SU-DHL-6 (cell line): ENCODE data around the gene PHOSPHO2.
A peak's percentile ranks its signal among the peaks of the same experiment; 100 is the strongest.

ENCODE experiments used
- H2AFZ ChIP-seq: fragments of 200-600 bp; sonication (generic); 2 replicates; pipeline ENCODE4 v1.6.1; 2014; ENCODE audit warnings: low read depth, mild to moderate bottlenecking, moderate library complexity, mixed read lengths, antibody characterized with exemption, low read length; ENCODE audit not compliant: severe bottlenecking
- H3F3A ChIP-seq: fragments of 200-600 bp; shearing (Covaris generic); 2 replicates; pipeline ENCODE4 v1.6.0; 2016; ENCODE audit warnings: antibody characterized with exemption, mild to moderate bottlenecking; ENCODE audit not compliant: insufficient read depth
- H3K27ac ChIP-seq: fragments of 200-600 bp; sonication (generic); 2 replicates; pipeline ENCODE4 v1.5.1; 2016; ENCODE audit warnings: low read depth, mild to moderate bottlenecking, low read length, moderate library complexity, mixed read lengths
- H3K27me3 ChIP-seq: fragments of 200-600 bp; sonication (generic), shearing (Covaris generic); 2 replicates; pipeline ENCODE4 v1.6.0; 2014; ENCODE audit warnings: mild to moderate bottlenecking, low read length
- H3K36me3 ChIP-seq: fragments of 200-600 bp; sonication (generic); 2 replicates; pipeline ENCODE4 v1.6.1; 2014; ENCODE audit warnings: mild to moderate bottlenecking, low read length, mixed read lengths
- H3K4me2 ChIP-seq: fragments of 300-600, 200-600 bp; shearing (Covaris generic), sonication (generic); 2 replicates; pipeline ENCODE4 v1.6.0; 2014; ENCODE audit warnings: low read length, low read depth, mild to moderate bottlenecking; ENCODE audit not compliant: poor library complexity, severe bottlenecking
- H3K4me3 ChIP-seq: fragments of 200-600 bp; sonication (generic); 2 replicates; pipeline ENCODE4 v1.5.1; 2014; ENCODE audit warnings: antibody characterized with exemption, low read length, mild to moderate bottlenecking, mixed read lengths; ENCODE audit not compliant: insufficient read depth, poor library complexity, severe bottlenecking
- H3K79me2 ChIP-seq: fragments of 200-600 bp; sonication (generic); 2 replicates; pipeline ENCODE4 v1.6.1; 2014; ENCODE audit warnings: mild to moderate bottlenecking, low read length, moderate library complexity; ENCODE audit not compliant: insufficient read depth
- H3K9ac ChIP-seq: fragments of 200-600 bp; sonication (generic); 2 replicates; pipeline ENCODE4 v1.7.0; 2014; ENCODE audit warnings: mild to moderate bottlenecking, low read length
- H3K9me2 ChIP-seq: fragments of 200-600 bp; sonication (generic); replicated peaks from 2 replicates; pipeline ENCODE4 v1.6.1; 2014; ENCODE audit warnings: low read length; ENCODE audit not compliant: insufficient read depth
- H3K9me3 ChIP-seq: fragments of 200-600 bp; sonication (generic); 2 replicates; pipeline ENCODE4 v1.6.1; 2014; ENCODE audit warnings: low read length, mixed read lengths; ENCODE audit not compliant: insufficient read depth
- H4K20me1 ChIP-seq: fragments of 200-600 bp; sonication (generic); 2 replicates; pipeline ENCODE4 v1.6.1; 2014; ENCODE audit warnings: low read depth, mild to moderate bottlenecking, antibody characterized with exemption, low read length, moderate library complexity, mixed read lengths
- EZH2phosphoT487 ChIP-seq: fragments of 200-600 bp; sonication (generic), shearing (Covaris generic); conservative IDR thresholded peaks from 2 replicates; pipeline ENCODE4 v1.6.1; 2018; ENCODE audit warnings: mild to moderate bottlenecking, antibody characterized with exemption, low read length, moderate library complexity, mixed read lengths
- TF ChIP-seq, protein P1 (sequence below): fragments of 200-600 bp; sonication (generic); IDR thresholded peaks from one replicate; pipeline ENCODE4 v1.5.1; 2017; ENCODE audit warnings: antibody characterized with exemption, mild to moderate bottlenecking, low read length, moderate library complexity; ENCODE audit not compliant: insufficient read depth, poor library complexity, severe bottlenecking

The PHOSPHO2 gene

DNA sequence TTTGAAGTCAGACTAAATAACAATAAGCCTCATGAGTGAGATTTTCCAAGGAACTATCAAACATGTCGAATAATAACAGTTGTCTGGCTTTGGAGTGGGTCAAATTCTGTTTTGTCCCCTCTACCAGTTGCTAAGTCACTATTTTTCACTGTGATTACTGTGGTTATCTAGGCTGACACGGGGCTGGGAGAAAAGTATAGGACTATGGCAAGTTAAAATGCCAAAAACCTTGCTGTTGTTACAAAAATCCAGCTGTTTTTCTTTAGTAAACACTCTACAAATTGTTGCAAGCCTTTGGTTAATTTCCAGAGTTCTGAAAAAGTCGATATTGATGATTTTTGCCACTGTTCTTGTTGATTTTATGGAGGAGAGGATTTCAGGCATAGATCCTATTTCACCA is 1.6 kb upstream of the PHOSPHO2 start:
- Histone ChIP-seq H3K79me2 (no peaks in the 10 kb centered on the region), H3K9ac (no peak overlapping the region), H3K4me2 (no peak overlapping the region), H2AFZ (no peak overlapping the region), H3K9me3 (no peaks in the 10 kb centered on the region), H3K27ac (no peak overlapping the region), H4K20me1 (no peaks in the 10 kb centered on the region), H3F3A (no peaks in the 10 kb centered on the region), H3K4me3 (no peak overlapping the region), H3K27me3 (no peaks in the 10 kb centered on the region), H3K36me3 (0 out of 2 replicates have a peak, but pooled peaks cover 2% of the 10 kb centered on the region), H3K9me2 (no peaks in the 10 kb centered on the region)
- TF ChIP-seq EZH2phosphoT487 = no peak
- TF ChIP-seq, protein P1, sequence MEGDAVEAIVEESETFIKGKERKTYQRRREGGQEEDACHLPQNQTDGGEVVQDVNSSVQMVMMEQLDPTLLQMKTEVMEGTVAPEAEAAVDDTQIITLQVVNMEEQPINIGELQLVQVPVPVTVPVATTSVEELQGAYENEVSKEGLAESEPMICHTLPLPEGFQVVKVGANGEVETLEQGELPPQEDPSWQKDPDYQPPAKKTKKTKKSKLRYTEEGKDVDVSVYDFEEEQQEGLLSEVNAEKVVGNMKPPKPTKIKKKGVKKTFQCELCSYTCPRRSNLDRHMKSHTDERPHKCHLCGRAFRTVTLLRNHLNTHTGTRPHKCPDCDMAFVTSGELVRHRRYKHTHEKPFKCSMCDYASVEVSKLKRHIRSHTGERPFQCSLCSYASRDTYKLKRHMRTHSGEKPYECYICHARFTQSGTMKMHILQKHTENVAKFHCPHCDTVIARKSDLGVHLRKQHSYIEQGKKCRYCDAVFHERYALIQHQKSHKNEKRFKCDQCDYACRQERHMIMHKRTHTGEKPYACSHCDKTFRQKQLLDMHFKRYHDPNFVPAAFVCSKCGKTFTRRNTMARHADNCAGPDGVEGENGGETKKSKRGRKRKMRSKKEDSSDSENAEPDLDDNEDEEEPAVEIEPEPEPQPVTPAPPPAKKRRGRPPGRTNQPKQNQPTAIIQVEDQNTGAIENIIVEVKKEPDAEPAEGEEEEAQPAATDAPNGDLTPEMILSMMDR = no peak

DNA sequence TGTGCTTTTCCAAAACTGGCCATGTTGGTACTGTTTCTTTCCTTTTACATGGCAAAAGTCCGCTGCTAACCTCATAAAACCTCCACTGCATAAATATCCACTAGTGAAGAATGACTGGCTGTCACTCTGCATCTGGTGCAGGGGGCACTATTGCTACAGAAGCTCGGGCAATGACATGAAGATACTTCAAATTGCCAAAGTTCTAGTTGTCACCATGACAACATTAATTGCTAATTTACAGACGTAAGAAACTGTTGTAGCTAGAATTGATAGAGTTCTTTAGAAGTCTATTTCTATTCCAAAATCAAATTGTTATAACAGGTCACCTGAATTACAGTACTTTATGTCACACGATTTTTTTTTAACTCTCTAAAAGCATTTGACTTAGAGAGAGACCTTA is 909 bp upstream of the PHOSPHO2 start:
- Histone ChIP-seq H3F3A (no peaks in the 10 kb centered on the region), H3K36me3 (peaks cover 7% of the 10 kb centered on the region; the same call in 1 of the 2 replicates), H3K79me2 (no peaks in the 10 kb centered on the region), H3K4me2 (peak overlapping the region; percentile 83), H3K9ac (no peak overlapping the region), H3K4me3 (no peak overlapping the region), H3K9me2 (no peaks in the 10 kb centered on the region), H3K27ac (no peak overlapping the region), H3K9me3 (no peaks in the 10 kb centered on the region), H4K20me1 (no peaks in the 10 kb centered on the region), H3K27me3 (no peaks in the 10 kb centered on the region), H2AFZ (peak overlapping the region; percentile 93)
- TF ChIP-seq, protein P1 = no peak
- no peak for TF ChIP-seq EZH2phosphoT487

DNA sequence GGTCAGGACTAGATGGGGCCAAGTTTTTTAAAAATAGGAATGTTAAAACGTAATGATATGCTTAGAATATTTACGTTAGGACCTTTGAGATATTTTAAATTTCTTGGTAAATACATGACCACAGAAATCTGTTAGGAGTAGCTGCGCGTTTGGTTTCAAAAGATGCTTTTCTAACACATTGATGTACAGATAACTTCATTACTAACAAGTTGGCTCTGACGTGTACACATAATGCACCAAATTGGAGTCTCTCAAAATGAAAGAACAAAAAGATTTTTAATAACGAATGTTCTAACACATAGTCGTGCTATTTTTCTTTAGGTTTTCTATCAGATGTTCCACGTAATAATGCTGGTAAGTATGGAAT is 608 bp downstream of the PHOSPHO2 start:
- H3K9me2 ChIP-seq = no peaks in the 10 kb centered on the region
- no peaks in the 10 kb centered on the region for H3F3A ChIP-seq
- no peaks in the 10 kb centered on the region for H3K27me3 ChIP-seq
- peak overlapping the region; percentile 63 for H3K4me3 ChIP-seq
- peak overlapping the region; percentile 93 for H2AFZ ChIP-seq
- H3K27ac ChIP-seq = peak overlapping the region; percentile 34
- TF ChIP-seq EZH2phosphoT487 = no peak
- TF ChIP-seq, protein P1 = no peak
- no peaks in the 10 kb centered on the region for H4K20me1 ChIP-seq
- H3K9ac ChIP-seq = peak overlapping the region; percentile 67
- no peaks in the 10 kb centered on the region for H3K9me3 ChIP-seq
- peak overlapping the region; percentile 83 for H3K4me2 ChIP-seq
- H3K36me3 ChIP-seq = peaks cover 7% of the 10 kb centered on the region; the same call in 1 of the 2 replicates
- no peaks in the 10 kb centered on the region for H3K79me2 ChIP-seq
